ENCODE data around the gene ARHGAP9.

The ARHGAP9 gene

DNA sequence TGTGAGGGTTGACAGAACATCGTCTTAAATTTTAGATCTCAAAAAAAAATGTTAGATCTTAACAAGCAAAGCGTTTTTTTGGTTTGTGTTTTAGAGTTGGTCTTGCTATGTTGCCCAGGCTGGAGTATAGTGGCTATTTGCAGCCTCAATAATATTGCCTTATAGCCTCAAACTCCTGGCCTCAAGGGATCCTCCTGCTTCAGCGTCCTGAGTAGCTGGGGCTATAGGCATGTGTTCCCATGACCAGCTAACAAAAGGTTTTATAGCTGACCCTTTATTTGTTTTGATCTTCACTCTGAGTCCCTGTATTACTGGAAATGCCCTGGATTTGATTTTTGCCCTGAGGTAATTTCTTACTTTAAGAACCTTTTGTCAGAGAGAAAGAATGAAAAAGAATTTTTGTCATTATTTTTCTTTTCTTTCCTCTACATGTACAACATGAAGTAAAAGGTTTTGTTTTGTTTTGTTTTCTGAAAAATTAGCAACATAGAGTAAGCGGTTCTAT lies 39.9 kb downstream of the ARHGAP9 start:
- H3K4me3 ChIP-seq (ENCODE audit: low read depth, low read length): no peak overlapping the region
- TF ChIP-seq CTCF (IDR thresholded peaks at IDR 0.05; ENCODE audit: low read depth, low read length) (no peak), MYC (IDR thresholded peaks at IDR 0.05; ENCODE audit: low read depth, low read length) (no peak)

DNA sequence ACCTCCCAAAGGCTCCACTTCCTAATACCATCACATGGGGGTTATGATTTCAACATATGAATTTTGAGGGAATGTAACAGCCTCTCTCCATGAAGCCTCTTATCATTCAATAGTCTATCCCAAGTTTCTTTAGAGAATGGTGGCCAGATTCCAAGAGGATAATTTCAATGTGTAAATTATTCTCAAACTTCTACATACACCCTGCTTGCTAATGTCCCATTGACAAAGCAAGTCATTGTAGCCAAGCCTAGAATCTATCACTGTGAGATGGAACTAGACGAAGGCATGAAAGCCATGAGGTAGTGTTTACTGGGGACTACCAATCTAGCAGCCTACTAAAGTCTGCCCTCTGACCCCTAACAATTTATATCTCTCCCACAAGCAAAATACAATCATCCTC lies 41.3 kb downstream of the ARHGAP9 start:
- no peak for DNase-seq (ENCODE audit: low read depth)

More for the DNA sequence above, 39.9 kb downstream of the ARHGAP9 start:
- no peak for DNase-seq (ENCODE audit: low read depth)

DNA sequence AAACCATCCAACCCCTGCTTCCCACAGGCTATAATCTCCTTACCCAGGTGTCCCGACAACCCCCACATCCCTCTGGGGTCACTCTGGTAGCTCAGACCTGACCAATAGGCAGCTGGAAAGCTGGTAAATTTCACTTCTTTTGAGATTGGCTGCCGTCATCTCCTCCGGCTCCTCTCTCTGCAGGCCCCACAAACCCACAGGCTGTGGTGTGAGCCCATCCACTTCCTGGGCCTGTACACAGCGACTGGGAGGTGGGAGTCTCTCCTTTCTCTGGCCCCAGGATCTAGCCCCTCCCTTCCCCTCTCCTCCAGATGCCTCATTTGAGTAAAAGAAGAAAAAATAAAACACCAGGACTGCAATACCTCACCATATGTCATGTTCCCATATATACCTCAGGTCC lies 44.4 kb downstream of the ARHGAP9 start:
- DNase-seq (ENCODE audit: low read depth): peak; percentile 90
- TF ChIP-seq, protein P1, sequence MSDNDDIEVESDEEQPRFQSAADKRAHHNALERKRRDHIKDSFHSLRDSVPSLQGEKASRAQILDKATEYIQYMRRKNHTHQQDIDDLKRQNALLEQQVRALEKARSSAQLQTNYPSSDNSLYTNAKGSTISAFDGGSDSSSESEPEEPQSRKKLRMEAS (IDR thresholded peaks at IDR 0.05; ENCODE audit: low read depth, low read length): no peak
- TF ChIP-seq MYC (IDR thresholded peaks at IDR 0.05; ENCODE audit: low read depth, low read length) (peak; percentile 24; the same call in 1 of the 2 replicates), CTCF (IDR thresholded peaks at IDR 0.05; ENCODE audit: low read depth, low read length) (no peak), POLR2A (IDR thresholded peaks at IDR 0.05; ENCODE audit: extremely low read depth, insufficient read length) (peak; percentile 25)
- peak overlapping the region; percentile 70 for H3K4me3 ChIP-seq (ENCODE audit: low read depth, low read length)

More for the DNA sequence above, 41.3 kb downstream of the ARHGAP9 start:
- TF ChIP-seq MYC (IDR thresholded peaks at IDR 0.05; ENCODE audit: low read depth, low read length) (no peak), POLR2A (IDR thresholded peaks at IDR 0.05; ENCODE audit: extremely low read depth, insufficient read length) (no peak), CTCF (IDR thresholded peaks at IDR 0.05; ENCODE audit: low read depth, low read length) (no peak)
- TF ChIP-seq, protein P1 (IDR thresholded peaks at IDR 0.05; ENCODE audit: low read depth, low read length): no peak
- no peak overlapping the region for H3K4me3 ChIP-seq (ENCODE audit: low read depth, low read length)

- TF ChIP-seq, protein P1 (IDR thresholded peaks at IDR 0.05; ENCODE audit: low read depth, low read length): no peak
- TF ChIP-seq MYC (IDR thresholded peaks at IDR 0.05; ENCODE audit: low read depth, low read length): no peak
- no peak for TF ChIP-seq POLR2A (IDR thresholded peaks at IDR 0.05; ENCODE audit: extremely low read depth, insufficient read length)
- TF ChIP-seq CTCF (IDR thresholded peaks at IDR 0.05; ENCODE audit: low read depth, low read length): no peak
- peak; percentile 30 for DNase-seq (ENCODE audit: low read depth)
- H3K4me3 ChIP-seq (ENCODE audit: low read depth, low read length): peak within 1 kb of the TSS; percentile 70
Observed at GRCh38 chr12:57434517-57435223, 45.0 kb downstream of the ARHGAP9 start, which contains the start of gene INHBC. Gene INHBC (plus strand): TSS chr12:57434784. CDS start chr12:57434887, 103 bp downstream.

DNA sequence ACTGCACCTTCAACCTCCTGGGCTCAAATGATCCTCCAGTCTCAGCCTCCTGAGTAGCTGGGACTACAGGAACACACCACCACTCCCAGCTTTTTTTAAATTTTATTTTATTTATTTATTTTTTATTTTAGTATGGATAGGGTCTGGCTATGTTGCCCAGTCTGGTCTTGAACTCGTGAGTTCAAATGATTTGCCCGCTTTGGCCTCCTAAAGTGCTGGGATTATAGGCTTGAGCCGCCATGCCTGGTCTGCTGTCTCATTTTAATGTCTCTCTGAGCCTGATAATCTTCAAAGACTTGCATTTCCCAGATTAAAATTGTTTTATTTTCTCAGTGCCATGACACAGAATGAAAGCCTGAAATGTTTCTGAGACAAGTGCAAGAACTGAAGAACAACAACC lies 46.3 kb downstream of the ARHGAP9 start:
- TF ChIP-seq MYC (IDR thresholded peaks at IDR 0.05; ENCODE audit: low read depth, low read length) (no peak), POLR2A (IDR thresholded peaks at IDR 0.05; ENCODE audit: extremely low read depth, insufficient read length) (no peak), CTCF (IDR thresholded peaks at IDR 0.05; ENCODE audit: low read depth, low read length) (no peak)
- TF ChIP-seq, protein P1 (IDR thresholded peaks at IDR 0.05; ENCODE audit: low read depth, low read length): no peak
- DNase-seq (ENCODE audit: low read depth): no peak
- no peak overlapping the region for H3K4me3 ChIP-seq (ENCODE audit: low read depth, low read length)
